ENCODE results near the gene POLR1D.

The POLR1D gene

GRCh38 chr13:27638521-27638920, 16.8 kb downstream of the POLR1D start:
- DNase-seq (ENCODE audit: low read depth), result no peak

GRCh38 chr13:27639186-27639585, 17.5 kb downstream of the POLR1D start:
- no peak for DNase-seq (ENCODE audit: low read depth)

GRCh38 chr13:27641711-27642502, 20.2 kb downstream of the POLR1D start:
- no peak for DNase-seq (ENCODE audit: low read depth)

- DNase-seq (ENCODE audit: low read depth), result no peak
Measured at GRCh38 chr13:27643334-27644132, 21.8 kb downstream of the POLR1D start.

GRCh38 chr13:27644302-27644701, 22.6 kb downstream of the POLR1D start:
- no peak for DNase-seq (ENCODE audit: low read depth)

- DNase-seq (ENCODE audit: low read depth), result no peak
Measured at GRCh38 chr13:27650312-27650711, 28.6 kb downstream of the POLR1D start.

GRCh38 chr13:27654059-27654458, 32.4 kb downstream of the POLR1D start:
- no peak for DNase-seq (ENCODE audit: low read depth)

- no peak for DNase-seq (ENCODE audit: low read depth)
Measured at GRCh38 chr13:27654816-27655215, 33.1 kb downstream of the POLR1D start.

GRCh38 chr13:27657724-27658123, 36.0 kb downstream of the POLR1D start:
- no peak for DNase-seq (ENCODE audit: low read depth)

GRCh38 chr13:27658546-27658945, 36.9 kb downstream of the POLR1D start:
- DNase-seq (ENCODE audit: low read depth), result no peak

GRCh38 chr13:27659145-27659865, 37.6 kb downstream of the POLR1D start:
- DNase-seq (ENCODE audit: low read depth), result no peak

- DNase-seq (ENCODE audit: low read depth), result no peak
Measured at GRCh38 chr13:27660511-27660910, 38.8 kb downstream of the POLR1D start.

GRCh38 chr13:27661017-27661416, 39.3 kb downstream of the POLR1D start:
- no peak for DNase-seq (ENCODE audit: low read depth)

GRCh38 chr13:27662738-27663470, 41.2 kb downstream of the POLR1D start:
- DNase-seq (ENCODE audit: low read depth), result no peak

- no peak for DNase-seq (ENCODE audit: low read depth)
Measured at GRCh38 chr13:27663947-27664346, 42.3 kb downstream of the POLR1D start.

GRCh38 chr13:27665333-27665732, 43.6 kb downstream of the POLR1D start:
- no peak for DNase-seq (ENCODE audit: low read depth)

GRCh38 chr13:27665761-27666160, 44.1 kb downstream of the POLR1D start:
- no peak for DNase-seq (ENCODE audit: low read depth)

- no peak for DNase-seq (ENCODE audit: low read depth)
Measured at GRCh38 chr13:27666951-27667350, 45.3 kb downstream of the POLR1D start.

- DNase-seq (ENCODE audit: low read depth), result no peak
Measured at GRCh38 chr13:27667946-27668345, 46.3 kb downstream of the POLR1D start.

GRCh38 chr13:27670861-27671260, 49.2 kb downstream of the POLR1D start:
- DNase-seq (ENCODE audit: low read depth), result no peak

GRCh38 chr13:27672025-27672424, 50.3 kb downstream of the POLR1D start:
- no peak for DNase-seq (ENCODE audit: low read depth)

All from activated T-cell treated with anti-CD3 and anti-CD28 coated beads for 48 hours (primary cell).